Choroid plexus epithelial cell (primary cell): ENCODE results near the gene TPRX2.

Experiments
- DNase-seq: peaks from one replicate; pipeline ENCODE4 v3.0.0-alpha.2; 2010; ENCODE audit warnings: low read depth
- H3K4me3 ChIP-seq: 2 replicates; pipeline ENCODE4 v1.5.1; 2011; ENCODE audit warnings: low read depth, mild to moderate bottlenecking, control low read depth, low read length, moderate library complexity
- CTCF ChIP-seq: conservative IDR thresholded peaks from 2 replicates; pipeline ENCODE4 v1.5.1; 2011; ENCODE audit warnings: low read depth, mild to moderate bottlenecking, control low read depth, inconsistent platforms, low read length, moderate library complexity

TPRX2 gene

GRCh38 chr19:47824396-47824795 is 34.6 kb upstream of the TPRX2 start:
- H3K4me3 ChIP-seq = no peak overlapping the region
- DNase-seq = no peak
- no peak for TF ChIP-seq CTCF

GRCh38 chr19:47826800-47827199 is 32.2 kb upstream of the TPRX2 start:
- TF ChIP-seq CTCF = no peak
- H3K4me3 ChIP-seq = no peak overlapping the region
- no peak for DNase-seq

- no peak for DNase-seq
- H3K4me3 ChIP-seq = no peak overlapping the region
- TF ChIP-seq CTCF = no peak
Measured at GRCh38 chr19:47832723-47833122, 26.3 kb upstream of the TPRX2 start.

GRCh38 chr19:47836038-47836437 is 23.0 kb upstream of the TPRX2 start:
- DNase-seq = no peak
- no peak overlapping the region for H3K4me3 ChIP-seq

GRCh38 chr19:47839411-47839810 is 19.6 kb upstream of the TPRX2 start:
- no peak for TF ChIP-seq CTCF
- no peak overlapping the region for H3K4me3 ChIP-seq
- no peak for DNase-seq

More at GRCh38 chr19:47836038-47836437, 23.0 kb upstream of the TPRX2 start:
- no peak for TF ChIP-seq CTCF

GRCh38 chr19:47839913-47840312 is 19.1 kb upstream of the TPRX2 start:
- TF ChIP-seq CTCF = no peak
- DNase-seq = peak; percentile 26
- no peak overlapping the region for H3K4me3 ChIP-seq

GRCh38 chr19:47842941-47843340 is 16.1 kb upstream of the TPRX2 start:
- TF ChIP-seq CTCF = no peak
- no peak for DNase-seq
- no peak overlapping the region for H3K4me3 ChIP-seq
